ENCODE data around the gene DNAJB8. TPM values are rescaled to one million over a fixed set of nuclear protein-coding genes. Genes with fewer than 3 reads are reported as not detected.

DNAJB8 gene
- total and polyA plus RNA-seq, 4 donors = not detected

- TF ChIP-seq YY1 (IDR thresholded peaks at IDR 0.05) (no peak), ATF3 (IDR thresholded peaks at IDR 0.05) (no peak), FOXA2 (IDR thresholded peaks at IDR 0.05) (no peak), RAD21 (IDR thresholded peaks at IDR 0.05) (no peak)
Observed at GRCh38 chr3:128422762-128423524, 43.7 kb downstream of the DNAJB8 start (continued).

GRCh38 chr3:128421966-128422365, 44.7 kb downstream of the DNAJB8 start:
- TF ChIP-seq REST (IDR thresholded peaks at IDR 0.05) = no peak
- H3K4me1 ChIP-seq (ENCODE audit: control insufficient read depth in 4 of 4, insufficient read depth in 4 of 4, low read length in 3 of 4) = peaks cover 0 to 8% (median 4%) of the 10 kb centered on the region in 4 donors
- no peaks in the 10 kb centered on the region for H3K36me3 ChIP-seq (ENCODE audit: control insufficient read depth in 4 of 4, insufficient read depth in 3 of 4, low read depth in 1 of 4, low read length in 3 of 4)
- WGBS = 92% methylated on average over 7 of the region's 7 CpGs
- no peaks in the 10 kb centered on the region for H3K27me3 ChIP-seq (ENCODE audit: control insufficient read depth in 4 of 4, insufficient read depth in 4 of 4, low read length in 3 of 4)
- H3K27ac ChIP-seq (ENCODE audit: low read depth in 1 of 2, low read length in 2 of 2) = no peak overlapping the region
- H3K4me3 ChIP-seq (ENCODE audit: low read depth in 1 of 3, low read length in 3 of 3) = no peak overlapping the region
- DNase-seq (ENCODE audit: low spot score) = no peak
- no peak overlapping the region for H3K9ac ChIP-seq (ENCODE audit: low read depth in 1 of 2, low read length in 2 of 2)
- no peaks in the 10 kb centered on the region for H3K9me3 ChIP-seq (ENCODE audit: control insufficient read depth in 4 of 4, low read length in 3 of 4)

- TF ChIP-seq RXRA (IDR thresholded peaks at IDR 0.05) = no peak
- TF ChIP-seq TAF1 (conservative IDR thresholded peaks at IDR 0.05) = no peak
- TF ChIP-seq NR2F2 (IDR thresholded peaks at IDR 0.05) = no peak
- TF ChIP-seq ATF3 (IDR thresholded peaks at IDR 0.05) = no peak
- TF ChIP-seq EGR1 (IDR thresholded peaks at IDR 0.05; ENCODE audit: low read depth in 2 of 2) = no peak
- TF ChIP-seq YY1 (IDR thresholded peaks at IDR 0.05) = no peak
- TF ChIP-seq REST (IDR thresholded peaks at IDR 0.05) = no peak
- TF ChIP-seq GABPA (IDR thresholded peaks at IDR 0.05 in 1 of 2, conservative IDR thresholded peaks at IDR 0.05 in 1 of 2) = no peak
- TF ChIP-seq RAD21 (IDR thresholded peaks at IDR 0.05) = no peak
- TF ChIP-seq HNF4G (IDR thresholded peaks at IDR 0.05) = no peak
- no peak for TF ChIP-seq FOXA1 (IDR thresholded peaks at IDR 0.05)
- TF ChIP-seq HNF4A (conservative IDR thresholded peaks at IDR 0.05) = no peak
- no peak for TF ChIP-seq ZBTB33 (IDR thresholded peaks at IDR 0.05)
- no peak for TF ChIP-seq JUND (IDR thresholded peaks at IDR 0.05)
- no peak for TF ChIP-seq SP1 (IDR thresholded peaks at IDR 0.05)
- no peak for TF ChIP-seq CTCF (IDR thresholded peaks at IDR 0.05; ENCODE audit: low read depth, low read length, missing input control)
- no peak for TF ChIP-seq FOXA2 (IDR thresholded peaks at IDR 0.05)
- no peak for TF ChIP-seq MAX (IDR thresholded peaks at IDR 0.05)
- Histone ChIP-seq H3K9ac (ENCODE audit: low read depth in 1 of 2, low read length in 2 of 2) (no peak overlapping the region), H3K36me3 (ENCODE audit: control insufficient read depth in 4 of 4, insufficient read depth in 3 of 4, low read depth in 1 of 4, low read length in 3 of 4) (no peaks in the 10 kb centered on the region), H3K9me3 (ENCODE audit: control insufficient read depth in 4 of 4, low read length in 3 of 4) (no peaks in the 10 kb centered on the region), H3K27ac (ENCODE audit: low read depth in 1 of 2, low read length in 2 of 2) (no peak overlapping the region), H3K4me1 (ENCODE audit: control insufficient read depth in 4 of 4, insufficient read depth in 4 of 4, low read length in 3 of 4) (peaks cover 0 to 5% (median 2%) of the 10 kb centered on the region in 4 donors), H3K4me3 (ENCODE audit: low read depth in 1 of 3, low read length in 3 of 3) (no peak overlapping the region), H3K27me3 (ENCODE audit: control insufficient read depth in 4 of 4, insufficient read depth in 4 of 4, low read length in 3 of 4) (no peaks in the 10 kb centered on the region)
- 87% methylated on average over 11 of the region's 11 CpGs for WGBS
- no peak for DNase-seq (ENCODE audit: low spot score)
Observed at GRCh38 chr3:128421439-128421836, 45.3 kb downstream of the DNAJB8 start.
